ENCODE results near the gene PAM.

Gene PAM

GRCh38 chr5:102815540-102816332 is 60.6 kb downstream of the PAM start:
- DNase-seq: no peak

- DNase-seq: no peak
These were observed 63.2 kb downstream of the PAM start for GRCh38 chr5:102818345-102818744.

- no peak for DNase-seq
These were observed 63.8 kb downstream of the PAM start for GRCh38 chr5:102818934-102819333.

DNA sequence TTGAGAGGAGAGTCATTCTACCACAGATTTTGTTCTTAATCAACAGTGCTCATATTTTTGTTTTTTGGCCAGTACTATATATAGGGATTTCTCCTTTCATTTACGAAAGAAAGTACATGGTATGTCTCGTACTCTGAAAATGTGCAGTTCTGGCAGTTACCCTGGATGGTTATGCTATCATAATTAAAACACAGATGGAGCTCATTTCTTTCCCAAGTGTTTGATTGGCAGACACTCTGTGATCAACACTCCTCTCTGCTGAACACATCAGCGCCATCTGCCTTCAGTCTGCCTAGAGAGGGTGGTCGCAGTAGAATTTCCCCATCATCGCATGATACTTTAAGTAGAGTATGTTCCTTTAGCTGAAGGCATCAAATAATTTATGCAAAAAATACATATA is 64.5 kb downstream of the PAM start:
- DNase-seq: no peak

GRCh38 chr5:102823441-102823874 is 68.4 kb downstream of the PAM start:
- DNase-seq: no peak

DNA sequence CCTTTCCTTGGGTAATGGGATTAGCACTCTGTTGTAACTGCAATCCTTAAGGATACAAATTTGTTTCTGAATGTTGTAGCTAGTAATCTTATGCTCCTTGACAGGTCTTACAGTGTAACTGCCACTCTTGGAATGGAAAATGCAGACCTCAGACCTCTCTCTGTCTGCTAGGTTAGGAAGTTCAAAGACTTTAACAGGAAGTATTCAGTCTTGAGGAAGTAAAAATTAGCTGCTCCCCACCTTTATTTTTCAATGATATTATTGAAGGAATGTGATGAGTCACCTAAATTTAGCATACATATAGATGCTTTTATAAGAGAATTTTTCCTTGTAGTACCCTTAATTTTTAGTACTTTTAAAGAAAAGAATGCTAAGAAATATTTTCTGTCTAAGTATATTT is 71.5 kb downstream of the PAM start:
- DNase-seq: no peak

DNA sequence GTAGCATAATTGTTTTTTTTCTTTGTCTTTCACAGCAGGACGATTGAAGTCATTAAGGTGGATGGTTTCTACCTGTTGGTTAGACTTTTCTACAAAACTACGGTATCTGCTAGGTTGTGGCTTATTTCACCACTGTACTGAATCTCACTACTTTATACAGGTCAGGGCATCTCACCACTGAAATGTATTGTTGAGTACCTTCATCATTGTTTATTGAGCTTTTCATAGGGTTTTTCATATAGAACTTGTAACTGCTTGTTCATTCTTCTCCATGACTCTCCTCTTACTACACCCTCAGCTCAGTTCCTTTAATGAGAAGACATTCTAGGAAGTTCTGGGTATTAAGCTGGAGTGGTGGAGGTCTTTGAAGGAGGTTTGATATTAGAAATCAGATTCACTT is 75.1 kb downstream of the PAM start:
- no peak for DNase-seq

GRCh38 chr5:102832445-102832844 is 77.3 kb downstream of the PAM start:
- DNase-seq: no peak

DNA sequence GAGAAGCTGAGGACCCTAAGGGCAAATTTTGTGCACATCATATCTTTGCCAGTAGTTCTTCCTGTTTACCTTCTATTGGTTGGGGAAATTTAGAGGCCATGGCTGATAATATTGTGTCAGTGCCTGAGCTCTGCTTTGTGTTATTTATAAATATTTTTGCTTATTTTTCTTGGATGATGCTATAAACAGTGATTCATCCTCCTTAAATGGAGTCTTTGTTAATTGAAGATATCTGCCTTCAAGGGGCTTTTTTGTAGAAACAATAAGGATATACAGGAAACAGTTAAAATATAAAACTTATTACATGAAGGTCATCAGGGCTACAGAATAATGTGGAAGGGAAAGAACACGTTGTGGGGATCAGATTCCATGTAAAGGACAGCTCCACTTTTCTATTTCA is 78.0 kb downstream of the PAM start:
- DNase-seq: no peak

GRCh38 chr5:102834438-102834964 is 79.4 kb downstream of the PAM start:
- DNase-seq: no peak

DNA sequence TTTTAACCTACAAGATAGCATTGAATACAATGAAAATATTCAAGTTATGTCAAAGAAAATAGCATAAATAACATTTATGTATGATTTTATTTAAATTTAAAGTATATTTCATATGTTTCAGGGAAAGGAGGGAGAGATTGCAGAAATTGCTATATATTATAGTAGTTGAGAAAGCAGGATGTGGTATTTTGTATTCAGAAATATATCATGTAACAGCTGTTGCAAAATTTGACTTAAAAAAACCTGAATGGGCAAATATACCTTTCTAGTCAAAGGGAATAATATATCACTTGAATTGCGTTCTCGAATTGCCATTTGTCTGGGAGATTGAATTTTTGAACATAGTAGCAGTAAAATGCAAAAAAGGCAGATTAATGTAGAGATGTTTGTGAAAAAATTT is 80.6 kb downstream of the PAM start:
- no peak for DNase-seq

GRCh38 chr5:102841021-102841420 is 85.9 kb downstream of the PAM start:
- no peak for DNase-seq

- no peak for DNase-seq
These were observed 88.9 kb downstream of the PAM start for GRCh38 chr5:102843997-102844396.

- DNase-seq: no peak
These were observed 89.9 kb downstream of the PAM start for GRCh38 chr5:102845041-102845440.

GRCh38 chr5:102850503-102850902 is 95.4 kb downstream of the PAM start:
- no peak for DNase-seq

GRCh38 chr5:102853680-102854079 is 98.6 kb downstream of the PAM start:
- no peak for DNase-seq

DNA sequence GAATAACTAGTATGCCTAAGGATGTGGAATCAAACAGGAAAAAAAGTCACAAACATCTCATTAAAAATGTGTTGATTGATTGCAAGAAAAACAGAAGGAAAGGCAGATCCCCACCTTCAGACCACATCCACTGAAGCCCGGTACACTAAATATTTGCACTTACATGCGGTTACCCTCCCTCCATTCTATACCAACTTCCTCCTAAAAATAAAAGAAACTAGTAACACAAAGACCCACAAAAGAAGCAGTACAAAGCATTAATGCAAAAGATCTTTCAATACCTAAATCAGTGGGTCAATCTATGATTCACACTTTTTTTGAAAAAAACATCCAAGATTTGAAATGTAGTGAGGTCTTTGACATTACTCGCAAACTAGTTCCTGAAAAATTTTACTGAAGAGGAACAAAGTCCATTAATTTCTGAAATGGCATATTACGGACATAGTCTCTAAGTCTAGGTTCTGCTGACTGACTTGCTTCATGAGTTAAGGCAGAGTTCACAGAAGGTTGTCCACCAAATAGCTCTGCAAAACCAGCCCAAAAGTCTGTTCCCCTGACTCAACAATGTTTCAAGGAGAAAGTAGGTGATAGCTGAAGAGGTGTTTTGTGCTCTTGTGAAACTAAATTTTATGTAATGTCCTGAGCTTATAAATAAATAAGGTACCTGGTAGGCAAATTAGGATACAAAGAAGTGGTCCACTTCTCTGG is 100.7 kb downstream of the PAM start:
- DNase-seq: no peak

DNA sequence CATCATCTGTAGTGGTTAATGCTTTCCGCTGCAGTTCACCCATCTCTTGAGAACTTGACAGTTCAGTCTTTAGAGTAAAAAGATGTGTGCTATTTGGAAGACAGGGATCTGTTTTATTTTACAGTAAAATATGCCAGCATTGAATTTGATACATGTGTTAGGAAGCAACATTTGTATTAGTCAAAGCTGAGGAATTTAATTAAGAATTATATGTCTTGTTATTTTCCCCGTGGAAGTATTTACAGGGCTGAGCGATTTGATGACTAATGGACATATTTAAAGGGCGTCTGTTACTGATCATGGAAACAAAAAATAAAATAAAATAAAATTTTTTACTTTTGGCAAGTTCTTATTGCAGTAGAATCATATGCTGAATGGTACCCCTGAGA is 101.3 kb downstream of the PAM start:
- DNase-seq: no peak

GRCh38 chr5:102857076-102857818 is 102.1 kb downstream of the PAM start:
- no peak for DNase-seq

- DNase-seq: no peak
These were observed 103.1 kb downstream of the PAM start for GRCh38 chr5:102858221-102858620.

DNA sequence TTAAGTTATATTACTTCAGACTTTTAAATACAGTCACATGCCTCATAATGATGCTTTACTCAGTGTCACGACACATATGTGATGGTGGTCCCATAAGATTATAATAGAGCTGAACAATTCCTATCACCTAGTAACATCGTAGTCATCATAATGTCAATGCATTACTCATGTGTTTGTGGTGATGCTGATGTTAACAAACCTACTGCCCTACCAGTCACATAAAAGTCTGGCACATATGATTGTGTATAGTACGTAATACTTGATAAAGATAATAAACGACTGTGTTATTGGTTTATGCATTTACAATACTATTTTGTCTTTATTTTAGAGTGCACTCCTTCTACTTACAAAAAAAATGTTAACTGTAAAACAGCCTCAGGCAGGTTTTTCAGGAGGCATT is 103.7 kb downstream of the PAM start:
- DNase-seq: no peak

DNA sequence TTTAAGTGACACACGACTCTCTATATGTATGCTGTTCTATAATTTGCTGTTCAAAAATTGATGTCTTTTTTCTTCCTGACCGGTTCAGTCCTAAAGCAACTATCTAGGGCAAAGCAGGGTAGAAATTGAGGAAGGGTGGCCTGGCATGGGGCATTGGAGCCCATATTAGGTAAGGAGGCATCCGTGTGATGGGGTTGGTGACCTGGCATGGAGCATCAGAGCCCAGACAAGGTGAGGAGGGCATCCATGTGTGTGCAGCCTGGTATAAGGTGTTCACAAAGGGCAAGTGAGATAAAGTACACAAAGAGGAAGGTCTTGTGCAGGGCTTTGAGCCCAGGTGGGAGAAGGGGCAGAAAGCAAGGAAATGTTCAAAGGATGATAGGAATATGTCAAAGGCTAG is 104.9 kb downstream of the PAM start:
- no peak for DNase-seq

DNA sequence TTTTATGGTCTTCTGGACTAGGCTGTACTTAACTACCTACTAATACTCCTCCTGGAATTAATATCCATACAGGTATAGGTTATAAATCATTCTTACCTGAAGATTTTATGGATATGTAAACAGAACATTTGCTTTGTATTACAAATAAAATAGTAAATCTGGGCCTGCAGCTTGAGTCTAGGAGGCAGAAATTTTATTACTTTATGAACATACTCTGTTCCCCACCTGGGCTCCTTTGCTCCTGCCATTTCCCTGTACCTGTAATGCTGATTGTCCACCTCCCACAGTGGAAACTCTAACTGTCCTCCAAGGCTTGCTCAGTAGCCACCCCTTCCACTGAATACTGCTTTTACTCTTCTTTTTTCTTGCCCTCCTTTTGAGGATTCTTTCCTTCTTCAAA is 108.0 kb downstream of the PAM start:
- no peak for DNase-seq
